ENCODE measurements around the gene C1orf122.

Gene C1orf122

DNA sequence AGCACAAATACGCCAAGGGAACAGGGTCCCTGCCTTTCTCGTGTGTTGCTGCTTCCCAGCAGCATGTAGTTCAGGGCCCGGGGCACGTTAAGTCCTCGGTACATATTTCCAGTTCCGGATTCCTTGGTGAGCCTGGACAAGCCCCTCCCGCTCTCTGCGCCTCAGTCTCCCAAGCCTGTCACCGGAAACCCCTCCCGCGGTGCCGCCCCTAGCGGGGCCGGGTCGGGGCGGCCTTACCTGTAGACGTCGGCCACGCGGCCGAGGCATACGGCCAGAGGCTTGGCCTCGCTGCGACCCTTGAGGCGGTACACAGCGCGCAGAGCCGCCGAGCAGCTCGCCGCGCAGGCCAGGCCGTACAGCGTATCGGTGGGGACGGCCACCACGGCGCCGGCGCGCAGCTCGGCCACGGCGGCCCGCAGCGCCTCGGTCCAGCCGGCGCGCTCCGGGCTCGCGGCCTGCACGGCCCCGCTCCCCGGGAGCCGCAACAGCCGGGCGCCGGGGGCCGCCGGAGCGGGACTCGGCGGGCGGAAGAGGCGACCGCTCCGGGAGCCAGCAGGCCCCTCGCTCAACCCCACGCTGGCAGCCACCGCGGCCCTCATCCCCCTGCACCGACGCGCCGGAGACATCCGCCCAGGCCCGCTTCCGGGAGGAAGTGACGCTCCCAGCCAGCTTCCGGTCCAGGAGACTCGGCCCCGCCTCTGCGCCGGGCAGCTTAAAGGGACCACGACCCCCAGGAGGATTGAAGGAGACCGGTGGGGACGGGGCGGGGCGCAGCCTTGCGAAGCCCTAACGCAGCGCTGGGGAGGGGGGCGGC is at the start of gene C1orf122, which contains the start of gene YRDC:
C1orf122 (plus strand) TSS at position 236 of the 814 bp plus-strand sequence. CDS start 615 bp downstream, outside the sequence.
YRDC (minus strand) TSS at position 654 of the 814 bp plus-strand sequence; CDS start at position 626, 28 bp downstream.
- H3K4me3 ChIP-seq (ENCODE audit: low read length) = peak within 1 kb of the TSS; percentile 80
- DNase-seq (ENCODE audit: low read depth) = peak; percentile 91
- TF ChIP-seq, protein P1, sequence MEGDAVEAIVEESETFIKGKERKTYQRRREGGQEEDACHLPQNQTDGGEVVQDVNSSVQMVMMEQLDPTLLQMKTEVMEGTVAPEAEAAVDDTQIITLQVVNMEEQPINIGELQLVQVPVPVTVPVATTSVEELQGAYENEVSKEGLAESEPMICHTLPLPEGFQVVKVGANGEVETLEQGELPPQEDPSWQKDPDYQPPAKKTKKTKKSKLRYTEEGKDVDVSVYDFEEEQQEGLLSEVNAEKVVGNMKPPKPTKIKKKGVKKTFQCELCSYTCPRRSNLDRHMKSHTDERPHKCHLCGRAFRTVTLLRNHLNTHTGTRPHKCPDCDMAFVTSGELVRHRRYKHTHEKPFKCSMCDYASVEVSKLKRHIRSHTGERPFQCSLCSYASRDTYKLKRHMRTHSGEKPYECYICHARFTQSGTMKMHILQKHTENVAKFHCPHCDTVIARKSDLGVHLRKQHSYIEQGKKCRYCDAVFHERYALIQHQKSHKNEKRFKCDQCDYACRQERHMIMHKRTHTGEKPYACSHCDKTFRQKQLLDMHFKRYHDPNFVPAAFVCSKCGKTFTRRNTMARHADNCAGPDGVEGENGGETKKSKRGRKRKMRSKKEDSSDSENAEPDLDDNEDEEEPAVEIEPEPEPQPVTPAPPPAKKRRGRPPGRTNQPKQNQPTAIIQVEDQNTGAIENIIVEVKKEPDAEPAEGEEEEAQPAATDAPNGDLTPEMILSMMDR (conservative IDR thresholded peaks at IDR 0.05; ENCODE audit: low read length) = no peak

GRCh38 chr1:37759451-37759850 is 48.1 kb upstream of the C1orf122 start:
- no peak for DNase-seq (ENCODE audit: low read depth)

DNA sequence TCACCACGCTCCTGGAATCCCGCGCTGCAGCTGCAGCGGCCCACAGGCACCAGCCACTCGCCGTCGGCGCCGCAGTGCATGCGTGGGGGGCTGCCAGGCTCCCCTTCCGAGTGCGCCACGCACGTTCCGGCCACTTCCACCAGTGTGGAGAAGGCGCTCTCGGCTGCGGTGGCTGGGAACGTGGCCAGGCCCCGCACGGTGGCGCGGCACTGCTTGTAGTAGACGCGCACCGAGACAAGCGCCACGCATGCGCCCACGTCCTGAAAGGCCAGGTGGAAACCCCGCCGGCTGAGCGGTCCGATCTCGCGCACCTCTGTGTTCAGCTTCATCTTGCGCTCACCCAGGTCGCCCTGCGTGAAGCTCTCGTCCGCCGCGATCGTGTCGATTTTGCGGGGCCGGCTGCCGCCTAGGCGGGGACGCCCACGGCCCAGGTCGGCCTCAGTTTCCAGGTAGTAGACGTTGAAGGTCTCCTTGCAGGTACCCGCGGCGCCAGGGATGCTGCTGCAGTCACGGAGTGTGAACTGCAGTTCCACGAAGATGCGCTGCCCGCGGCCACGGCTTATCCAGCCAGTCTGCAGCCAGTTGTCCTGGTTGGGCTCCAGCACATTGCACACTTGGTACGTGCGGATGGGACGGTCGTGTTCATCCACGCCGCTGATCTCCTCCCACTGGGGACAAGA is 46.0 kb upstream of the C1orf122 start:
- no peak for DNase-seq (ENCODE audit: low read depth)
- H3K4me3 ChIP-seq (ENCODE audit: low read length) = no peak overlapping the region
- TF ChIP-seq, protein P1 (conservative IDR thresholded peaks at IDR 0.05; ENCODE audit: low read length) = no peak

More at GRCh38 chr1:37759451-37759850, 48.1 kb upstream of the C1orf122 start:
- H3K4me3 ChIP-seq (ENCODE audit: low read length) = no peak overlapping the region
- TF ChIP-seq, protein P1 (conservative IDR thresholded peaks at IDR 0.05; ENCODE audit: low read length) = no peak

GRCh38 chr1:37762516-37762915 is 45.1 kb upstream of the C1orf122 start:
- no peak for DNase-seq (ENCODE audit: low read depth)
- H3K4me3 ChIP-seq (ENCODE audit: low read length) = no peak overlapping the region
- TF ChIP-seq, protein P1 (conservative IDR thresholded peaks at IDR 0.05; ENCODE audit: low read length) = no peak

- DNase-seq (ENCODE audit: low read depth) = no peak
- TF ChIP-seq, protein P1 (conservative IDR thresholded peaks at IDR 0.05; ENCODE audit: low read length) = no peak
- no peak overlapping the region for H3K4me3 ChIP-seq (ENCODE audit: low read length)
These were observed 43.7 kb upstream of the C1orf122 start for GRCh38 chr1:37763791-37764413.

DNA sequence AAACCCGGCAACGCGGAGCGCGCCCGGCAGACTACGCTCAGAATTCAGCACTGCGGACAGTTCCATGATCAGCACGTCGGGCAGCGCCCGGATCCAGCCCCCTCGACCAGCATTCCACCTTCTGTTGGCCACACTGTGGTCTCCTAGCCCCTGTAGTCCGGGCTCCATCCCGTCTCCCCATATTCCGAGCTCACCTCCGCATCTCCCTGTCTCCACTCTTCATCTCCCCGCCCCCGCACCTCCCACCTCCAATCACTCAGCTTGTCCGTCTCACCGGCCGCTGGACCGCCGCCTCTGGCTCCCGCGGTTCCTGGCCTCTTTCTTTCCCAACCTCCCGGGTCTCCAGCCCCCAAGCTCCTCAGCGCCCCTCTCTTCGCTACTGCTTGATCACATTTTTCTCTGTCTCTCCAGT is 43.2 kb upstream of the C1orf122 start:
- H3K4me3 ChIP-seq (ENCODE audit: low read length) = no peak overlapping the region
- DNase-seq (ENCODE audit: low read depth) = peak; percentile 11
- TF ChIP-seq, protein P1 (conservative IDR thresholded peaks at IDR 0.05; ENCODE audit: low read length) = no peak

Measured in AG10803 (cell line).